ENCODE measurements around the gene GRIN1.

Gene GRIN1

GRCh38 chr9:137103206-137103999 is 35.6 kb upstream of the GRIN1 start:
- Histone ChIP-seq H3K9ac (ENCODE audit: low read length) (no peak overlapping the region), H2AFZ (ENCODE audit: low read depth, low read length, severe bottlenecking) (no peak overlapping the region), H3K36me3 (ENCODE audit: low read length) (peaks cover 31% of the 10 kb centered on the region)

GRCh38 chr9:137105814-137106661 is 32.9 kb upstream of the GRIN1 start:
- no peaks in the 10 kb centered on the region for H4K20me1 ChIP-seq (ENCODE audit: low read depth, low read length)
- H3K27me3 ChIP-seq (ENCODE audit: low read length), result no peaks in the 10 kb centered on the region
- H3K27ac ChIP-seq (ENCODE audit: low read depth, low read length), result no peak overlapping the region
- no peak overlapping the region for H3K4me3 ChIP-seq (ENCODE audit: insufficient read depth, low read length, poor library complexity, severe bottlenecking)
- H3F3A ChIP-seq (ENCODE audit: insufficient read depth), result no peaks in the 10 kb centered on the region
- peaks cover 23% of the 10 kb centered on the region; the same call in 1 of the 2 replicates for H3K9me3 ChIP-seq (ENCODE audit: insufficient read depth, low read length)
- H2AFZ ChIP-seq (ENCODE audit: low read depth, low read length, severe bottlenecking), result no peak overlapping the region
- H3K79me2 ChIP-seq (ENCODE audit: insufficient read depth, low read length), result no peaks in the 10 kb centered on the region
- no peak overlapping the region for H3K4me2 ChIP-seq (ENCODE audit: low read depth, low read length, poor library complexity, severe bottlenecking)
- no peaks in the 10 kb centered on the region for H3K9me2 ChIP-seq (replicated peaks; ENCODE audit: insufficient read depth, low read length)
- no peak overlapping the region for H3K9ac ChIP-seq (ENCODE audit: low read length)
- TF ChIP-seq CTCF (IDR thresholded peaks at IDR 0.05; ENCODE audit: insufficient read depth, low read length, poor library complexity, severe bottlenecking), result no peak
- TF ChIP-seq EZH2phosphoT487 (conservative IDR thresholded peaks at IDR 0.05; ENCODE audit: low read length), result no peak
- H3K36me3 ChIP-seq (ENCODE audit: low read length), result peaks cover 28% of the 10 kb centered on the region

More at GRCh38 chr9:137103206-137103999, 35.6 kb upstream of the GRIN1 start:
- H3K4me2 ChIP-seq (ENCODE audit: low read depth, low read length, poor library complexity, severe bottlenecking), result no peak overlapping the region
- peaks cover 23% of the 10 kb centered on the region; the same call in 1 of the 2 replicates for H3K9me3 ChIP-seq (ENCODE audit: insufficient read depth, low read length)
- no peak overlapping the region for H3K4me3 ChIP-seq (ENCODE audit: insufficient read depth, low read length, poor library complexity, severe bottlenecking)
- no peaks in the 10 kb centered on the region for H3F3A ChIP-seq (ENCODE audit: insufficient read depth)
- no peak for TF ChIP-seq CTCF (IDR thresholded peaks at IDR 0.05; ENCODE audit: insufficient read depth, low read length, poor library complexity, severe bottlenecking)
- TF ChIP-seq EZH2phosphoT487 (conservative IDR thresholded peaks at IDR 0.05; ENCODE audit: low read length), result no peak
- H3K9me2 ChIP-seq (replicated peaks; ENCODE audit: insufficient read depth, low read length), result no peaks in the 10 kb centered on the region
- H4K20me1 ChIP-seq (ENCODE audit: low read depth, low read length), result no peaks in the 10 kb centered on the region
- H3K27me3 ChIP-seq (ENCODE audit: low read length), result no peaks in the 10 kb centered on the region
- H3K27ac ChIP-seq (ENCODE audit: low read depth, low read length), result no peak overlapping the region
- H3K79me2 ChIP-seq (ENCODE audit: insufficient read depth, low read length), result no peaks in the 10 kb centered on the region

DNA sequence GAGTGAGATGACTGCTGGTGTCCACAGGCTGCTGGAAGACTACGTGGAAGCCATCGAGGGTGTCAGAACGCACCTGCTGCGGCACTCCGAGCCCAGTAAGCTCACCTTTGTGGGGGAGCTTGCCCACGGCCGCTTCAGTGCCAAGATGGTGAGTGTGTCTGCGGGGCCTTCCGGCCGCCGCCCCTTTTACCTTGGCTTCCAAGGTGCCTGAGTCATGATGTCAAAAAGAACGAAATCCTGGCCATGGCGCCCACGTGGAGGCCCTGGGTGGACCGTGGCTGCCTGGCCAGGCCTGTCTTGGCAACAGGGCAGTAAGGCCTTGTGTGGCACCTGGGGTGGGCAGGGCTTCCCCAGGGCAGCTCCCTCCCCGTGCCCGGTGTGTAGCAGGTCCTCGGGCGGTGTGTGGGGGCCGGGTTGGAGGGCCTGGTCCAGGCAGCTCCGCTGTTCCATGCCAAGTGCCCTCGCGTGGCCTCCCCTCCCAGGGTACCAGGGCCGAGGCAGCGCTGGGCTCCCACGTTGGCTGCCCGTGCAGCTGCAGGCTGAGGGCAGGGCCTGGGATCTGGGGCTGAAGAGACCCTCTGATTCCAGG is 32.2 kb upstream of the GRIN1 start:
- no peak for TF ChIP-seq EZH2phosphoT487 (conservative IDR thresholded peaks at IDR 0.05; ENCODE audit: low read length)
- no peak for TF ChIP-seq CTCF (IDR thresholded peaks at IDR 0.05; ENCODE audit: insufficient read depth, low read length, poor library complexity, severe bottlenecking)
- peaks cover 21% of the 10 kb centered on the region for H3K36me3 ChIP-seq (ENCODE audit: low read length)

More for the DNA sequence above, 32.2 kb upstream of the GRIN1 start:
- Histone ChIP-seq H3K9me3 (ENCODE audit: insufficient read depth, low read length) (peaks cover 17% of the 10 kb centered on the region; the same call in 1 of the 2 replicates), H4K20me1 (ENCODE audit: low read depth, low read length) (no peaks in the 10 kb centered on the region), H3K79me2 (ENCODE audit: insufficient read depth, low read length) (no peaks in the 10 kb centered on the region), H3K4me3 (ENCODE audit: insufficient read depth, low read length, poor library complexity, severe bottlenecking) (no peak overlapping the region), H2AFZ (ENCODE audit: low read depth, low read length, severe bottlenecking) (no peak overlapping the region), H3F3A (ENCODE audit: insufficient read depth) (no peaks in the 10 kb centered on the region), H3K9me2 (replicated peaks; ENCODE audit: insufficient read depth, low read length) (no peaks in the 10 kb centered on the region), H3K27ac (ENCODE audit: low read depth, low read length) (no peak overlapping the region), H3K4me2 (ENCODE audit: low read depth, low read length, poor library complexity, severe bottlenecking) (no peak overlapping the region), H3K9ac (ENCODE audit: low read length) (no peak overlapping the region), H3K27me3 (ENCODE audit: low read length) (no peaks in the 10 kb centered on the region)

Measured in SU-DHL-6 (cell line).